ENCODE data around the gene MN1. TPM values are rescaled to one million over a fixed set of nuclear protein-coding genes. Genes with fewer than 3 reads are reported as not detected.

Gene MN1
- polyA plus RNA-seq, 3 donors: 0.38 to 3.8 (median 3.7) TPM

DNA sequence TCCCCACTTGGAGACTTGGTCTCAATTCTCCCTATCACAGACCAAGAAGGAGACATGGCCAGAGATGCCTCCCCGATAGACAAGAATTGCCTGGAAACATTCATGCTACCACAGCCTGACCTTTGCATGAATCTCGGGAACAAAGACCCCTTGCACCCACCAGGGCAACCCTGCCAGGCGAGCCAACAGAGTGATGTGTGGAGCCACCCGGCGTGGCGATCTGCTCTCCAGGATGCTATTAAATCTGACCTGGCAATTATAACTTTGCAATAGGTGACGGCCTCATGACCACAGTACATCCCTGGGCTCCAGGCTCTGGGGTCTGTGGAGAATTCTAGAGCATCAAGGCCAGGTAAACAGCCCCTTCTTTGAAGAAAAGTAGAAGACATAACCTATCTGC lies 31.1 kb upstream of the MN1 start:
- H3K27ac ChIP-seq (ENCODE audit: low read depth, low read length): no peak overlapping the region
- 84 to 95% (median 93%) methylated on average over 7 of the region's 7 CpGs for WGBS, 3 donors

DNA sequence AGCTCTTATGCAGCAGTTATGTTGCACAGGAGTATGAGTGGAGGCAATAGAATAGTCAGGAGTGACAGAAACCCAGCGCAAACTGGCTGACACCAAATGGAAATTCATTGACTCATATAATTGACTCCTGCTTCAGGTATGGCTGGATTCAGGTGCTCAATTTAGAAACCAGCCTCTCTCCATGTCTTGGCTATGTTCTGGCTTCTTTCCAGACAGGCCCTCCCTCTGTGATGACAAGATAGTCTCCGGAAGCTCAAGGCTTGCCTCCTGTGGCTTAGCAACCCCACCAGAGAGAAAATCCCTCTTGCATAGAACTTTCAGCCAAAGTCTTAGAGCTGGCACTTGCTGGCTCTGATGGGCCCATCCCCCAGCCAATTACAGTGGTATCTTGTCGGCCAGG lies 28.1 kb upstream of the MN1 start:
- no peak overlapping the region for H3K27ac ChIP-seq (ENCODE audit: low read depth, low read length)
- WGBS, 3 donors: 84 to 87% (median 86%) methylated on average over 3 of the region's 3 CpGs

DNA sequence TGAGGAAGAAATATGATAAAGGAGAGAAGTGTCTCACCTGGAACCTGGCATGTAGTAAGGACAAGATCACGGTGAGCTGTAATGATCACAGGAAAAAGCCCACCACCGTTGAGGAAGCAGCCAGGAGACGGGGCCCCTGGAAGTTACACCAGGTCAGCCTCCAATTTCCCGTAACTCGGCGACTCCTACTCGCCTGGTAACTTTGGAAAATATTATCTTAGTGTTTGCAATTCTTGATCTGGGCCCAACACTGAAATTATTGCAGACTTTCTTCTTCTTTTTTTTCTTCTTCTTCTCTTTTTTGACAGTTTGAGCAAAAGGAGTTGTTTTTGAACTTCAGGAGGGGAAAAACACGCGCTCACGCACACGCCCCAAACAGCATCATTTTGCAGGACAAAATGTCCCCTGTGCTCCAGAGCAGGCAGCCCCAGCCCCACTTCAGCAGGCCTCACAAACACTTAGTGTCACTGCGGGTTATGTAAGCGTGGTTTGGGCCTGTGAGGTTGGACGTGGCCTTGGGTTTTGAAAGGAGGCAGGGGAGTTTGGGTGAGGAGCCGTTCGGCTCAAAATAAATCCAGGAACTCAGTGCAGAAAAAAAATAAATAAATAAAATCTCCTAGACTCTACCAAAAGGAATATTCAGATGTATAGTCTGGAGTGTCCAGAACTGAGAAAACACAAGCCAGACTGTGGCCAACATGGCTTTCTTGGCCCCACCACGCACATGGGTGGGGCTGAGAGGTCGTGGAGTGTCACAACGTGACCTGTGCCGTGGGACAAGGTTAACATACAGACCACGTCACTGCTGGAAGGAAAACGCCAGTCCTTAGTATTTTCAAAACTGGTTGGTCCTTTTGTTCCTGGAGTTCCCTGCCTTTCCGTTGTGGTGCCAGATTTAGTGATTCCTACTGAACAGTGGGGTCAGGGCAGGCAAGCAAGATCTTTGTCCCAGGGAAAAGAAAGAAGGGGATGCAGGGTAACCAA lies 26.3 kb upstream of the MN1 start:
- WGBS, 3 donors: 54 to 83% (median 58%) methylated on average over 23 of the region's 23 CpGs
- H3K27ac ChIP-seq (ENCODE audit: low read depth, low read length): peak overlapping the region; percentile 23

DNA sequence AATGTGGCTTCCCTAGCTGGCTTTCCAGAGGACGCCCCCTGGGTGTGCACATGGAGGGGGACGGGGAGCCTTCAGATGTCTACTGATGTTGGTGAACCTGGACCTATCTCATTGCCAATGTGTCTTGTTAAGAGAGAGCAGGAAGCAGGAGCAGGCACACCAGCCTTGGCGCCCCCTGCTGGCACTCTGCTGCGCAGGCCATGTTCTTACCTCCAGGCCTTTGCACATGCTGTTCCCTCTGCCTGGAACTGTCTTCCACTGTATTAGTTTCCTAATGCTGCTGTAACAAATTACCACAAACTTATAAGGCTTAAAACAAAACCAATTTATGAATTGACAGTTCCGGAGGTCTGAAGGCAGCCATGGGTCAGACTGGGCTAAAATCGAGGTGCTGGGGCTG lies 23.6 kb upstream of the MN1 start:
- 92 to 98% (median 93%) methylated on average over 6 of the region's 6 CpGs for WGBS, 3 donors
- H3K27ac ChIP-seq (ENCODE audit: low read depth, low read length): no peak overlapping the region

DNA sequence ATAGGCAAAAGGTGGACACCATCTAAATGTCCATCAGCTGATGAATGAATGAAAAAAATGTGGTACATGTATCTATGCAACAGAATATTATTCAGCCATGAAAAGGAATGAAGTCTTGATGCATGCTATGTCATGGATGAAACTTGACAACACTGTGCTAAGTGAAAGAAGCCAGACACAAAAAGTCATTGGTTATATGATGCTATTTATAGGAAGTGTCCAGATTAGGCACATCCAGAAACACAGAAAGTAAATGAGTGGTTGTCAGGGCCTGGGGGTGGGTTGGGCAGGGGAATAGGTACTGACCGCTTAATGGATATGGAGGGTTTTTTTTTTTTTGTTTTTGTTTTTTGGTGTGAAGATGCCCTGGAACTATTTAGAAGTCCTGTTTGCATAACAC lies 21.7 kb upstream of the MN1 start:
- H3K27ac ChIP-seq (ENCODE audit: low read depth, low read length): no peak overlapping the region
- 33 to 100% (median 95%) methylated on average over 1 of the region's 1 CpG for WGBS, 3 donors

DNA sequence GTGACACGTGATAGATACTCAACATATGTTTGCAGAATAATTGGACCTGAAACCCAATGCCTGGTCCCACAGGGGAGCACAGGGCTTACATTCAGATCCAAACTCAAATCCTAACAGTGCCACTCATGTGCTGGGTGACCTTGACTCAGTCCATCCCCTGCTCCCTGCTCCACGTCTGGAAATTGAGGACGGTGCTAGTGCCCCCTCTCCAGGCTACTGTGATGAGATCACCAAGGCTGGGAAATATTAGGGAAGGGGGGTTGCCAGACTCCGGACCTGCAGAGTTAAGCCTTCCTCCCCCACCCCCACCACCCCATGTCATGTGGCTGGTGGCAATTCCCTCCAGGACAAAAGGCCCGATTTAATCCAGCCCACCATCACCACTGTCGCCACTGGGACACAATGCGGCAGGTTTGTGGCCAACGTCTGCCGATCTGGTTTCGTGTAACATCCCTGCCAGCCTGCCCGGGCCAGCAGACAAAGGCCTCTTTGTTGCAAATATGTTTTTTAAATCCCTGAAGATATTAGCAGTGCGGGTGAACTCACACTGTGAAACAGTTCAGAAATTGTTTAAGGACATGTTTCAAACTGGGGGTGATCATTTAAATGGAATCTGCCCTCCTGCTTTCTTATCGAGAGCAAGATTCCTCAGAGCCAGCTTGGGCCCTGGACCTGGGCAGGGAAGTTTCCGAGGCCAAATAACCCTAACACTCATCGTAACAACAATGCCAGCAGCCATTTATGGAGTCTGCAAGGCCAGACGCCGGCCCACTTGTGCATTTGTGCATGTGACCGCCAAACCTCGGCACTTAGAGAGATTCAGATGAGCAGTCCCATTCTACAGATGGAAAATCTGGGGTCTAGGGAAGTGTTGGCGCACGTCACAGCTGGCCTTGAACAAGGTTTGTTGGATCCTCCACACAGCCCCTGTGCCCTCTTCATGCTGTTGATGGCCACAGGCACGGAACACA lies 19.6 kb upstream of the MN1 start:
- no peak overlapping the region for H3K27ac ChIP-seq (ENCODE audit: low read depth, low read length)

DNA sequence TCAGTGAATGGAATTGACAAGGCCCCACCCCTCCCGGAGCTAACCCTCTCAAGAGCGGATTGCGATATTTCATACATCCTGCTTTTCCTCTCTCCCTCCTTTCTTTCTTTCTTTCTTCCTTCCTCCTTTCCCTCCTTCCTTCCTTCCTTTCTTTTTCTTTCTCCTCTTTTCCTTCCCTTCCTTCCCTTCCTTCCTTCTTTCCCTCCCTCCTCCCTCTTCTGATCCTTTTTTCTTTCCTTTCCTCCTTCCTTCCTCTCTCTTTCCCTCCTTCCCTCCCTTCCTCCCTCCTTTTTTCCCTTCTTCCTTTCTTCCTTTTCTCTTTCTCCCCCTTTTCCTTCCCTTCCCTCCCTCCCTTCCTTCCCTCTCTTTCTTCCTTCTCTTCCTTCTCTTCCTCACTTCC lies 15.0 kb upstream of the MN1 start:
- 68 to 83% (median 74%) methylated on average over 3 of the region's 3 CpGs for WGBS, 3 donors
- H3K27ac ChIP-seq (ENCODE audit: low read depth, low read length): no peak overlapping the region

More for the DNA sequence above, 19.6 kb upstream of the MN1 start:
- 44 to 83% (median 69%) methylated on average over 22 of the region's 22 CpGs for WGBS, 3 donors

DNA sequence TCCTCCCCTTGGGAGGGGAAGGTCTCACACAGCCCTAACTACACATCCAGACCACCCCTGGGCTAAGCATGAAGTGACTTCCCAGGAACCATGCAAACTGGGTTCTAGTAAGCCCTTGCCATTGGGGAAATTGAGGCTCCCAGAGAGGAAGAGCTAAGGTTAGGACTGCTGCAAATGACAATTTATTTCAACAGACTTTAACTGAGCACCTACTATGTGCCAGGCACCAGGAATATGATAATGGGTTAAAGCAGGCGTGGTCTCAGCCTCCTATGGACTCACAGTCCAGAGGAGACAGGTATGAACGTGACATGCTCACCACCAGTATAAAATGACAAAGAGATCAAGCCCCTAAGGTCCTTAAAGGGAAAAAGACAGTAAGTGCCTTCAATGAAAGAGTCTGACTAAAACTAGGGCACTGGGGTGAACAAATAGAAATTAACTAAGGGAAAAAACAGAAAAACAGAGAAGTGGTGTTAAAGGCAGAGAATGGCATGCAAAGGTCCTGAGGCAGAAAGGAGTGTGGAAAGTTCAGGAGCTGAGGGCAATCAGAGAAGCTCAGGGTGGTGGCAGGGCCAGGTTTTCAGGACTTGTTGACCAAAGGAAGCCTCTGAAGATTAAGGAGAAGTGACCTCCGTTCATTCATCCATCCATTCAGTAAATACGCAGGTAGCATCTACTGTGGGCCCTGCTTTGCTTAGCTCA lies 14.4 kb upstream of the MN1 start:
- no peak overlapping the region for H3K27ac ChIP-seq (ENCODE audit: low read depth, low read length)
- 83 to 97% (median 91%) methylated on average over 4 of the region's 4 CpGs for WGBS, 3 donors

DNA sequence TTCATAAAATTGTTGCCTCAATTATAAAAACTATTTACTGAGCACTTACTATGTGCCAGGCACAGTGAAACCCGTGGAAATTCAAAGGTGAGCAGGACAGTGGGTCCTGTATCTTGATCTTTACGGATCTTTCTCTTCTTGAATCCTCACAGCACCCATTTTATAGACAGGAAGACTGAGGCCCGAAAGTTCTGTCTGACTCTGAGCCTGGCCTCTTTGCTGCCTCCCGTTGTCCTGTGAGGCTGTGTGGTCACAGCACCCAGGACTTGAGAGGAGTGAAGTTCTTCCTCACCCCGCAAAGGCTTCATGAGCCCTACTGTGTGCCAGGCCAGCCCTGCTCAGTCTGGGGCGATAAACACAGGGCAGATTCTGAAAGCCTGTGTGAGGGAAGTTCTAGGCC lies 13.4 kb upstream of the MN1 start:
- H3K27ac ChIP-seq (ENCODE audit: low read depth, low read length): no peak overlapping the region
- 80 to 93% (median 92%) methylated on average over 6 of the region's 6 CpGs for WGBS, 3 donors

DNA sequence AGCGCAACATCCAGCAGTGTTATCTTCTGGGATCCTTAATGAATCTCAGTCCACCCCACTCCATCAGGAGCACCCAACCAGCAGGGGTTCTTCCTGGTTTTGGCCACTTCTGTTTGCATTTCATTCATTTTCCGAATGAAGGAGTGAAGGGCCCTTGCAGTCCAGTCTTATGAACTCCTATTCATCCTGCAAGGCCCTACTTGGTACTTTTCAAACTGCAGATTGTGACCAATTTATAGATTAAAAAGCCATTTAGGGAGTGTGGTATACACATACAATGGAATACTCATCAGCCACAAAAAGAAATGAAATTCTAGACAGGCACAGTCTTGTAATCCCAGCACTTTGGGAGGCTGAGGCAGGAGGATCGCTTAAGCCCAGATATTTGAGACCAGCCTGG lies 10.2 kb upstream of the MN1 start:
- H3K27ac ChIP-seq (ENCODE audit: low read depth, low read length): no peak overlapping the region
- WGBS, 3 donors: 94 to 96% (median 95%) methylated on average over 3 of the region's 3 CpGs

DNA sequence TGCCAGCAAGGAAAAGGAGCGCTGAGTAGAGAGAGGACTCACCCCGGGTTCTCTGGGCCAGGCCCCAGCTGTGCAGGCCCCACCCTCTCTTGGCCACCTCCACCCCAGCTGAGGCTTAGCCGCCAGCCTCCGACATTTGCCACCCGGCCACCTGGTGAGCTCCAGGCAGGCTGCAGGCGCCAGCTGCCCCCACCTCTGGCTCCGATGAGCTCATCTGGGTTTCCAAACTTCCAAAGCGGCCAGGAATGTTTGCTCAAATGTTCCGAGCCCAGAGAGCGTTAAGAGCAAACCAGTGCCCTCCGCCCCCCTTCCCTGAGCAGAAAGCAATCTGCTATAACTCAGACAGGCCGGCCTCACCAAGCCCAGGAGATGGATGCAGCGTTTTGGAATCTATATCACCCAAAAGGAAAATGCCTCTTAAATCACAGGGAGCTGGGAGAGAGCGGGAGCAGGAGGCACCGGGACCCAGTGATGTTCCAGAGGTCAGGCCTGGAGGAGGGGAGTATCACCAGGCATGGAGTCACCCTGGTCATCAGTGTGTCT lies 9.1 kb upstream of the MN1 start:
- 49 to 64% (median 55%) methylated on average over 15 of the region's 15 CpGs for WGBS, 3 donors
- no peak overlapping the region for H3K27ac ChIP-seq (ENCODE audit: low read depth, low read length)

DNA sequence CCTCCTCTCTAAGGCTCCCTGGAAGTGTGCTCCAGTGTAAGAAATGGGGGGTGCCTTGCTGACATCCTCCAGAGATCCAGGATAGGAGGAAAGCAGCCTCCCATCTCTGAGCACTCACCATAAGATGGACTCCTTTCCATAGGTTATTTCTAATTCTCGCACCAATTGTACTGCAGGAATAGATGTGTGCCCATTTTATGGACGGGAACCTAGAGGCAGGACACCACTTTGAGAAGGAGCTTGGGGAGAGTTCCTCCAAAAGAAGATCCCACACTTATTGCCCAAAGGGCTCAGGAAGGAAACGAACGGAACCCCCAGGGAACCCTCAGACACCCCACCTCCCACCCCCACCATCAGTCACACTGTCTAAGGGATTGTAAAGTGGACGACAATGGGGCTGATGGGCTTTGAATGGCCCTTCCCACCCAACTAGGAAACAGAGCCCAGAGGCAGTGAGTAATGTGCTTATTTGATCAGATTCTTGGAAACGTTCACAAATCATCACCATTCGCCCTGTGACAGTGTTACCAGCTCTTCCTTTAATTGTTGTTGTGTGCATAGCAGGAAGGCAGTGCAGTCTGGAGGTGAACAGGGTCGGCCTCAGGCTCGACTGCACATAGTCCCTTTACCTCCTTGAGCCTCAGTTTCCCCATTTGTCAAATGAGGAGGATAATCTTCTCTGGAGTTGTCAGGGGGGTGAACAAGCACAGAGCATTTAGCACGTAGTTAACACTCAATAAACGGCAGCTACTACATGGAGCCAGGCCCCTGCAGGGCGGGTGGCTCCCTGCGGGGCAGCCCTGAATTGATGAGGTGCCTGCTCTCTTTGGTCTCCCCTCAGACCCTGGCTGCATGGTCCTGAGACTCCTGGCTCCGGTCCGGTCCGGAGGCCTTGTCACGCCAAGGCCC lies 8.4 kb upstream of the MN1 start:
- 50 to 68% (median 66%) methylated on average over 17 of the region's 17 CpGs for WGBS, 3 donors
- no peak overlapping the region for H3K27ac ChIP-seq (ENCODE audit: low read depth, low read length)

DNA sequence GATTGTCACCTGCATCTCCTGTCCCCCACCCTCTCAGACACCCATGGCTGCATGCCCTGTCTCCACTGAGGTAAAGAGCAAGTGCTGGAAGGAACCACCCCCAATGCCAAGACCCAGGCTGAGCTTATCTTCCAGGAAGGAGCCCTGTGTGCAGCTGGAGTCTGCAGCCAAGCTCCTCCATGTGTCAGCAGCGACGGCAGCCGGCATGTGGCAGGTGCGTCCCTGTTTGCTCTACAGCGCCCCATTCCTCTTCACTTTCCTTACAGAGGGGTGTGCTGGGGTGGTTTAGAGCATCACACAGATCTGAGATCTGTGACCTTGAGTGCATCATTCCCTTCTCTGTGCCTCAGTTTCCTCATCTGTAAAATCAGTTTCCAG lies 7.7 kb upstream of the MN1 start:
- WGBS, 3 donors: 28 to 65% (median 45%) methylated on average over 5 of the region's 5 CpGs
- H3K27ac ChIP-seq (ENCODE audit: low read depth, low read length): no peak overlapping the region

DNA sequence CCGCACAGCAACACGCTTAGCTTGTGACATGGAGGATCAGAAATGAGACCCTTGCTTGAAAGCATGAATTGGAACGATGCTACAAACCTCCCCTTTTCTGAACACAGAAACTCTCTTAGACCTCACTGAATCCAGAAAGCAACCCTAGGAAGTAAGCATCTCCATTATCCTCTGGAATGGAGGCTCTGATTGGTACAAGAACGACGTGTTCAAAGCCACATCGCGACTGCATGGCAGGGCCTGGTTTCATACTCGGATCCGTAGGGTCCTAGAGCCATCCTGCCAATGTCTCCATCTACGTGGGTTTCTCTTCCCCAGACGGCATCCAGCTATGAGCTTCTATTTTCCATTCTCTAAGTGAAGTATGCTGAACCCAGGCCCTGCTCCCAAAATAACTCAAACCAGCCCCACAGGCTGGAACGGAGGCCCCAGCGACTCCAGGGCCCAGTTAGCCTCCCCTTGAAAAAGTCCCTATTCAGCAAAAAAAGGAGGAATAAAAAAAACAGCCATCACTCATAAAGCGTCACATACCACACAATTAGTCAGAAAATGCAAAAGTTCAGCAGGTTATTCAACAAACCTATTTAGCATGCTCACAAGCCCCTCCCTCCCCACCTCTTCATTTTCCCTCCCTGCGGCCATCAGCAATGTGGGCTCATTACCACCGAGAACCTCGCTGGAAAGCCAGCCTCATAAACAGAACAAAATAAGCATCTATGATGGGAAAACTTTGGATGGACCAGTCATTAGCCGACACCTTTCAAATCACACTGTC lies 7.1 kb upstream of the MN1 start:
- WGBS, 3 donors: 82 to 89% (median 84%) methylated on average over 18 of the region's 18 CpGs
- no peak overlapping the region for H3K27ac ChIP-seq (ENCODE audit: low read depth, low read length)

DNA sequence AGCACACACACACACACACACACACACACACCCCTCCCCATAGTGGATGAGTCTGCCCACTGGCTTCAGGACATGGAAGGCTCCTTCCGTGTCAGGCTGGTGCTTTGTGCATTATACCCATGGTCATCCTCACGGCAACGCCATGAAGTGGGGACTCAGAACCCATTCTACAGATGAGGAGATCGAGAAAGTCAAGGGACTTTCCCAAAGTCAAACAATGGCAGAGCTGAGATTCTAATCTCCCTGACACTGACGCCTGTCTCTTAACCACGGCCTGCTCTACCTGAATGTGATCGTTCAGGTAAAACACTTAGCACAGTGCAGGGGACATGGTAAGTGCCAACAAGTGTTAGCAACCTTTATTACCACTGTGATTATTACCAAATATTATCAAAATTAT lies 4.3 kb upstream of the MN1 start:
- 86 to 91% (median 91%) methylated on average over 7 of the region's 7 CpGs for WGBS, 3 donors
- no peak overlapping the region for H3K27ac ChIP-seq (ENCODE audit: low read depth, low read length)

DNA sequence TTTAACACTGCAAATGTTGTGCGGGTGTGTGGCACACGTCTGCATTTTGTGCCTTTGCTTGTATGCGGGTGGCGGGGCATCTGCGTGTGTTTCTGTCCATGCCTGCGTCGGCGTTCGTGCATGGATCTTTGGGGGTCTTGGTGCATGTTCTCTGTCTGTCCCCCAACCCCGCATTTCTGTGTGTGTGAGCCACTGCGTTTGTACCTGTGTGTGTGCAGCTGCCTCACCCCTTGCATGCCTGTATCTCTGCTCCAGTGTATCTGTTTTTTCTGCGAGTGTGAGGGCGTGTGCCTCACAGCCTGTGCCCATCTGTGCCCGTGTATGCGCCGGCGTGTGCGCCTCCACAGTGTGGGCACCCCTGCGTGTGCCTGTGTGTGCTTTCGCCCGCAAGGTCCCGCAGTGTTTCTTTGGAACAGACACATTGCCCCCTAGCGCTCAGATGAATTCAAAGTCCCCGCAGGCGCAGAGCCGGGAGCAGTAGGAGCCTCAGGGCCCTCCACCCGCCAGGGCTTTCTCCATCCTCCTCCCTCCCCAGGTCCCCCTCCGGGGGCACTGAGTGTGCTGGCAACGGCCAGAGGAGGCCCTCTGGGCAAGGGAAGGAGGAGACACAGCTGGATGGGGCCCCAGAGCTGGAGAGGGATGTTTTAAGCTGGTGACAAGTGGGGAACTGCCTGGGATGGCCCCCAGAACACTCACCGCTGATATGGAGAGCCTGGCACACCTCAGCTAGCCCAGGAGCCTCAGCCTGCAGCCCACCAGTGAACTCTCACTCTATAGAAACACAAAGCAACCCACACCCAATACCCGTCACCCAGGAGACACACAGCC lies 3.1 kb upstream of the MN1 start:
- WGBS, 3 donors: 32 to 38% (median 32%) methylated on average over 29 to 31 of the region's 31 CpGs
- H3K27ac ChIP-seq (ENCODE audit: low read depth, low read length): no peak overlapping the region

All from adipose tissue (tissue), 3 donors.